HepG2 (cell line): ENCODE measurements around the gene GRIK5. TPM values are rescaled to one million over a fixed set of nuclear protein-coding genes. Genes with fewer than 3 reads are reported as not detected.

Experiments
- ETV6 ChIP-seq: sonication (generic); formaldehyde crosslinking; conservative IDR thresholded peaks from 2 replicates; pipeline ENCODE4 v1.4.0; 2020; ENCODE audit warnings: missing genetic modification reagents
- FOXA3 ChIP-seq: IDR thresholded peaks from 2 replicates; pipeline ENCODE4 v1.6.1; 2016; ENCODE audit warnings: missing genetic modification reagents, missing compliant biosample characterization
- FOXK1 ChIP-seq: sonication (generic); formaldehyde crosslinking; IDR thresholded peaks from 2 replicates; pipeline ENCODE4 v1.4.0; 2020; ENCODE audit warnings: low read depth, missing genetic modification reagents, borderline replicate concordance
- ISL2 ChIP-seq: sonication (generic); formaldehyde crosslinking; IDR thresholded peaks from 2 replicates; pipeline ENCODE4 v1.5.0; 2020; ENCODE audit warnings: missing genetic modification reagents
- NONO ChIP-seq, 2 experiments: fragments of 450-650 bp in 1 of 2; sonication (generic) in 1 of 2; formaldehyde crosslinking in 1 of 2; IDR thresholded peaks in 1 of 2; conservative IDR thresholded peaks in 1 of 2; 2 replicates each; pipeline versions ENCODE4 v1.6.1 to v1.8.0; 2017 to 2022; ENCODE audit warnings: mild to moderate bottlenecking in 1 of 2, missing genetic modification reagents in 1 of 2, moderate library complexity in 1 of 2
- RXRA ChIP-seq: sonication (generic); formaldehyde crosslinking; IDR thresholded peaks from 2 replicates; pipeline ENCODE4 v1.5.1; 2020; ENCODE audit warnings: missing genetic modification reagents
- SMAD9 ChIP-seq: sonication (generic); formaldehyde crosslinking; IDR thresholded peaks from 2 replicates; pipeline ENCODE4 v1.5.1; 2020; ENCODE audit warnings: mild to moderate bottlenecking, missing genetic modification reagents
- SP2 ChIP-seq: sonication (generic); formaldehyde crosslinking; IDR thresholded peaks from 2 replicates; pipeline ENCODE4 v1.5.1; 2020; ENCODE audit warnings: mild to moderate bottlenecking, missing genetic modification reagents
- SP5 ChIP-seq: IDR thresholded peaks from 2 replicates; pipeline ENCODE4 v1.6.1; 2016; ENCODE audit warnings: low read depth, borderline replicate concordance
- SRSF1 ChIP-seq: fragments of 200-400 bp; formaldehyde crosslinking; optimal IDR thresholded peaks from 2 replicates; pipeline ENCODE3; 2017; ENCODE audit warnings: mild to moderate bottlenecking, low read depth, low read length, moderate library complexity
- TBX2 ChIP-seq: sonication (generic); formaldehyde crosslinking; IDR thresholded peaks from 2 replicates; pipeline ENCODE4 v1.5.0; 2020; ENCODE audit warnings: missing genetic modification reagents, mild to moderate bottlenecking, borderline replicate concordance
- ZBTB14 ChIP-seq: sonication (generic); formaldehyde crosslinking; IDR thresholded peaks from 2 replicates; pipeline ENCODE4 v1.4.0; 2020; ENCODE audit warnings: missing genetic modification reagents
- ZC3H4 ChIP-seq: sonication (generic); formaldehyde crosslinking; IDR thresholded peaks from 2 replicates; pipeline ENCODE4 v1.4.0; 2020; ENCODE audit warnings: missing genetic modification reagents, borderline replicate concordance
- ZGPAT ChIP-seq: IDR thresholded peaks from 2 replicates; pipeline ENCODE4 v1.6.1; 2016; ENCODE audit warnings: mild to moderate bottlenecking
- ZNF549 ChIP-seq: sonication (generic); formaldehyde crosslinking; IDR thresholded peaks from 2 replicates; pipeline ENCODE4 v1.5.0; 2020; ENCODE audit warnings: missing genetic modification reagents
- ZNF629 ChIP-seq: sonication (generic); formaldehyde crosslinking; conservative IDR thresholded peaks from 2 replicates; pipeline ENCODE4 v1.5.0; 2020; ENCODE audit warnings: missing genetic modification reagents
- polyA plus RNA-seq, 8 experiments: library from polyadenylated mRNA; depleted of rRNA in 3 of 8; stranded (reverse) in 7 of 8; unstranded in 1 of 8; fragments of >200 nt; fragmentation: Illumina TruSeq in 4 of 8; extraction: Trizol in 4 of 8; gene quantifications; 2 replicates each; pipeline versions ENCODE4 v1.2.1 to v1.2.3, GENCODE V29; 2011 to 2016; ENCODE audit warnings: low read depth in 4 of 8, missing spikeins in 1 of 8, mixed read lengths in 1 of 8; ENCODE audit not compliant: insufficient read depth in 1 of 8
- total RNA-seq, 5 experiments: library from RNA; depleted of rRNA; stranded (reverse); fragments of >200 nt; fragmentation: Illumina TruSeq; extraction: Trizol; gene quantifications; 2 replicates each; pipeline ENCODE4 v1.2.3, GENCODE V29; 2016; ENCODE audit warnings: low read depth in 1 of 5
- TF ChIP-seq, protein P1 (sequence below): sonication (generic); formaldehyde crosslinking; IDR thresholded peaks from 2 replicates; pipeline ENCODE4 v1.4.0; 2020; ENCODE audit warnings: missing genetic modification reagents, borderline replicate concordance
- TF ChIP-seq, protein P2 (sequence below): sonication (generic); formaldehyde crosslinking; IDR thresholded peaks from 2 replicates; pipeline ENCODE4 v1.8.0; 2022; ENCODE audit warnings: mild to moderate bottlenecking, missing genetic modification reagents, borderline replicate concordance
- TF ChIP-seq, protein P3 (sequence below): fragments of 450-650 bp; IDR thresholded peaks from 2 replicates; pipeline ENCODE4 v1.6.1; 2017
- TF ChIP-seq, protein P4 (sequence below): sonication (generic); formaldehyde crosslinking; IDR thresholded peaks from 2 replicates; pipeline ENCODE4 v1.5.1; 2020; ENCODE audit warnings: missing genetic modification reagents, mild to moderate bottlenecking, borderline replicate concordance

The GRIK5 gene
- total and polyA plus RNA-seq, 2 of the 13 experiments (the other 11 are each of a cell fraction or from before 2014, with no cell fraction given): not detected

GRCh38 chr19:41957838-41958366 is 112.1 kb downstream of the GRIK5 start (continued):
- TF ChIP-seq, protein P1, sequence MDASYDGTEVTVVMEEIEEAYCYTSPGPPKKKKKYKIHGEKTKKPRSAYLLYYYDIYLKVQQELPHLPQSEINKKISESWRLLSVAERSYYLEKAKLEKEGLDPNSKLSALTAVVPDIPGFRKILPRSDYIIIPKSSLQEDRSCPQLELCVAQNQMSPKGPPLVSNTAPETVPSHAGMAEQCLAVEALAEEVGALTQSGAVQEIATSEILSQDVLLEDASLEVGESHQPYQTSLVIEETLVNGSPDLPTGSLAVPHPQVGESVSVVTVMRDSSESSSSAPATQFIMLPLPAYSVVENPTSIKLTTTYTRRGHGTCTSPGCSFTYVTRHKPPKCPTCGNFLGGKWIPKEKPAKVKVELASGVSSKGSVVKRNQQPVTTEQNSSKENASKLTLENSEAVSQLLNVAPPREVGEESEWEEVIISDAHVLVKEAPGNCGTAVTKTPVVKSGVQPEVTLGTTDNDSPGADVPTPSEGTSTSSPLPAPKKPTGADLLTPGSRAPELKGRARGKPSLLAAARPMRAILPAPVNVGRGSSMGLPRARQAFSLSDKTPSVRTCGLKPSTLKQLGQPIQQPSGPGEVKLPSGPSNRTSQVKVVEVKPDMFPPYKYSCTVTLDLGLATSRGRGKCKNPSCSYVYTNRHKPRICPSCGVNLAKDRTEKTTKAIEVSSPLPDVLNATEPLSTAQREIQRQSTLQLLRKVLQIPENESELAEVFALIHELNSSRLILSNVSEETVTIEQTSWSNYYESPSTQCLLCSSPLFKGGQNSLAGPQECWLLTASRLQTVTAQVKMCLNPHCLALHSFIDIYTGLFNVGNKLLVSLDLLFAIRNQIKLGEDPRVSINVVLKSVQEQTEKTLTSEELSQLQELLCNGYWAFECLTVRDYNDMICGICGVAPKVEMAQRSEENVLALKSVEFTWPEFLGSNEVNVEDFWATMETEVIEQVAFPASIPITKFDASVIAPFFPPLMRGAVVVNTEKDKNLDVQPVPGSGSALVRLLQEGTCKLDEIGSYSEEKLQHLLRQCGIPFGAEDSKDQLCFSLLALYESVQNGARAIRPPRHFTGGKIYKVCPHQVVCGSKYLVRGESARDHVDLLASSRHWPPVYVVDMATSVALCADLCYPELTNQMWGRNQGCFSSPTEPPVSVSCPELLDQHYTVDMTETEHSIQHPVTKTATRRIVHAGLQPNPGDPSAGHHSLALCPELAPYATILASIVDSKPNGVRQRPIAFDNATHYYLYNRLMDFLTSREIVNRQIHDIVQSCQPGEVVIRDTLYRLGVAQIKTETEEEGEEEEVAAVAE (CRISPR knock-in tag): no peak
- no peak for TF ChIP-seq SP2 (CRISPR knock-in tag)
- TF ChIP-seq, protein P2, sequence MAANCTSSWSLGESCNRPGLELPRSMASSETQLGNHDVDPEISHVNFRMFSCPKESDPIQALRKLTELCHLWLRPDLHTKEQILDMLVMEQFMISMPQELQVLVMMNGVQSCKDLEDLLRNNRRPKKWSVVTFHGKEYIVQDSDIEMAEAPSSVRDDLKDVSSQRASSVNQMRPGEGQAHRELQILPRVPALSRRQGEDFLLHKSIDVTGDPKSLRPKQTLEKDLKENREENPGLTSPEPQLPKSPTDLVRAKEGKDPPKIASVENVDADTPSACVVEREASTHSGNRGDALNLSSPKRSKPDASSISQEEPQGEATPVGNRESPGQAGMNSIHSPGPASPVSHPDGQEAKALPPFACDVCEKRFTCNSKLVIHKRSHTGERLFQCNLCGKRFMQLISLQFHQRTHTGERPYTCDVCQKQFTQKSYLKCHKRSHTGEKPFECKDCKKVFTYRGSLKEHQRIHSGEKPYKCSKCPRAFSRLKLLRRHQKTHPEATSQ (CRISPR knock-in tag): no peak
- no peak for TF ChIP-seq ZBTB14 (CRISPR knock-in tag)
- TF ChIP-seq, protein P3, sequence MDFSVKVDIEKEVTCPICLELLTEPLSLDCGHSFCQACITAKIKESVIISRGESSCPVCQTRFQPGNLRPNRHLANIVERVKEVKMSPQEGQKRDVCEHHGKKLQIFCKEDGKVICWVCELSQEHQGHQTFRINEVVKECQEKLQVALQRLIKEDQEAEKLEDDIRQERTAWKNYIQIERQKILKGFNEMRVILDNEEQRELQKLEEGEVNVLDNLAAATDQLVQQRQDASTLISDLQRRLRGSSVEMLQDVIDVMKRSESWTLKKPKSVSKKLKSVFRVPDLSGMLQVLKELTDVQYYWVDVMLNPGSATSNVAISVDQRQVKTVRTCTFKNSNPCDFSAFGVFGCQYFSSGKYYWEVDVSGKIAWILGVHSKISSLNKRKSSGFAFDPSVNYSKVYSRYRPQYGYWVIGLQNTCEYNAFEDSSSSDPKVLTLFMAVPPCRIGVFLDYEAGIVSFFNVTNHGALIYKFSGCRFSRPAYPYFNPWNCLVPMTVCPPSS: no peak
- no peak for TF ChIP-seq TBX2 (CRISPR knock-in tag)
- no peak for TF ChIP-seq ZGPAT
- no peak for TF ChIP-seq RXRA (CRISPR knock-in tag)
- TF ChIP-seq NONO (IDR thresholded peaks at IDR 0.05): no peak
- no peak for TF ChIP-seq NONO (CRISPR knock-in tag; conservative IDR thresholded peaks at IDR 0.05)
- no peak for TF ChIP-seq FOXK1 (CRISPR knock-in tag)
- TF ChIP-seq ZNF629 (CRISPR knock-in tag): no peak
- no peak for TF ChIP-seq ZNF549
- TF ChIP-seq SP5: no peak
- no peak for TF ChIP-seq SRSF1
- no peak for TF ChIP-seq FOXA3 (CRISPR knock-in tag)
- TF ChIP-seq ISL2 (CRISPR knock-in tag): no peak
- TF ChIP-seq SMAD9 (CRISPR knock-in tag): no peak
- no peak for TF ChIP-seq ZC3H4
- TF ChIP-seq ETV6 (CRISPR knock-in tag): no peak
- TF ChIP-seq, protein P4, sequence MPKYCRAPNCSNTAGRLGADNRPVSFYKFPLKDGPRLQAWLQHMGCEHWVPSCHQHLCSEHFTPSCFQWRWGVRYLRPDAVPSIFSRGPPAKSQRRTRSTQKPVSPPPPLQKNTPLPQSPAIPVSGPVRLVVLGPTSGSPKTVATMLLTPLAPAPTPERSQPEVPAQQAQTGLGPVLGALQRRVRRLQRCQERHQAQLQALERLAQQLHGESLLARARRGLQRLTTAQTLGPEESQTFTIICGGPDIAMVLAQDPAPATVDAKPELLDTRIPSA (CRISPR knock-in tag): no peak
